Measurements from ENCODE around the gene HELLS.

HELLS gene

DNA sequence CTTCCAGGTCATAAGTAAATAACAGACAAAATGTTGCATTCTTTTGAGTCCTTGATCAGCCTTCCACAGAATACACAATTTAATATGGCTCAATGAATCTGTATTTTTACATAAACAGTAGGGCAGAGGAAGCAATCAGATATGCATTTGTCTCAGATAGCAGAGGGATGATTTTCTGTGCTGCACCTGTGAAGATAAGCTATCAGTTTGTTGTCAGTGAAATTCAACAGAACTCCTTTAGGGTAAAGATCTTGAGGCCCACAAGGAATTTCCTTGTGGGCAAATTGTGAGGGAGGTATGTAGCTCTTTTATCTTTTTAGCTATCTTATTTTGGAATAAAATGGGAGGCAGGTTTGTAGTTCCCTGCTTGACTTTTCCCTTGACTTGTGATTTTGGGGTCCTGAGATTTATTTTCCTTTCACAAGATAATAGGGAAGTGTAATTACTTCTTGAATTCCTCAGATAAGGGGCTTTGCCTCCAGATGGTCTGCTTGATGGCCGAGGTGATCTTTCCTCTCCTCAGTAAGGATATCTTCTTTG is 77.1 kb downstream of the HELLS start:
- no peak overlapping the region for H4K8ac ChIP-seq (ENCODE audit: low read depth, low read length)
- WGBS (ENCODE audit: extremely low coverage, insufficient coverage, insufficient read length): no CpG with 5 or more reads among the region's 1 CpG

DNA sequence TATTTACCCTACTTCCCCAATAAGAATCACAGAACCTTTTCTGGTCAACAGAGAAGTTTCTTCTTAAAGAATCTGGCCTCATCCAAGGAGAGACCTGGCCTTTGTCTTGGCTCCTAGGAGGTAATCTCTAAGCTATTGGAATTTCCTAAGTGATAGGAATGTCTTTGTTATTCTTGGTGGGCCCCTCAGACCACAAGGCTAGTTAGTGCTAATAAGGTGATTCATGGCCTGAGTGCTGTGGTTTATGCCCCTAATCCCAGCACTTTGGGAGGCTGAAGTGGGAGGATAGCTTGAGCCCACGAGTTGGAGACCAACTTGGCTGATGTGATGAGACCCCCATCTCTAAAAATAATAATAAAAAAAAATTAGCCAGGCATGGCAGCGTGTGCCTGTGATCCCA is 78.0 kb downstream of the HELLS start:
- Histone ChIP-seq H2BK5ac (ENCODE audit: low read depth, low read length, poor library complexity) (peak overlapping the region; percentile 64), H3K9me3 (ENCODE audit: insufficient read depth, low read depth, low read length) (peaks cover 6% of the 10 kb centered on the region), H3K79me1 (ENCODE audit: low read length) (peaks cover 12% of the 10 kb centered on the region), H3K23ac (ENCODE audit: low read length) (no peak overlapping the region), H4K91ac (ENCODE audit: low read depth, low read length) (no peak overlapping the region), H3K36me3 (ENCODE audit: control insufficient read depth in 1 of 2, insufficient read depth in 2 of 2, low read length in 2 of 2) (no peaks in the 10 kb centered on the region), H3K4me3 (ENCODE audit: low read depth, low read length) (no peak overlapping the region), H3K9ac (ENCODE audit: low read length) (no peak overlapping the region), H2AK5ac (ENCODE audit: low read length) (no peak overlapping the region), H2AFZ (ENCODE audit: insufficient read depth, low read length, poor library complexity) (no peak overlapping the region), H3K4me2 (ENCODE audit: low read length) (no peak overlapping the region), H2BK120ac (ENCODE audit: insufficient read depth, low read length, poor library complexity) (no peak overlapping the region), H4K12ac (ENCODE audit: low read depth, low read length) (no peak overlapping the region), H3K79me2 (ENCODE audit: control insufficient read depth, insufficient read depth, low read length, poor library complexity) (no peaks in the 10 kb centered on the region), H2BK12ac (ENCODE audit: low read length) (no peak overlapping the region), H3K4ac (ENCODE audit: low read depth, low read length) (no peak overlapping the region), H3K14ac (ENCODE audit: low read length) (no peak overlapping the region), H3K4me1 (ENCODE audit: control insufficient read depth in 1 of 2, insufficient read depth in 2 of 2, low read length in 2 of 2) (peaks cover 8 to 12% of the 10 kb centered on the region in 2 experiments), H3K27ac (ENCODE audit: low read depth, low read length) (peak overlapping the region; percentile 51), H3K18ac (ENCODE audit: low read length) (no peak overlapping the region), H3K27me3 (ENCODE audit: insufficient read depth, low read length) (no peaks in the 10 kb centered on the region), H4K8ac (ENCODE audit: low read depth, low read length) (no peak overlapping the region)
- DNase-seq: no peak
- WGBS (ENCODE audit: extremely low coverage, insufficient coverage, insufficient read length): no CpG with 5 or more reads among the region's 2 CpGs

More for the DNA sequence above, 77.1 kb downstream of the HELLS start:
- Histone ChIP-seq H2BK5ac (ENCODE audit: low read depth, low read length, poor library complexity) (no peak overlapping the region), H4K12ac (ENCODE audit: low read depth, low read length) (no peak overlapping the region), H3K23ac (ENCODE audit: low read length) (no peak overlapping the region), H3K4ac (ENCODE audit: low read depth, low read length) (no peak overlapping the region), H3K14ac (ENCODE audit: low read length) (no peak overlapping the region), H2BK12ac (ENCODE audit: low read length) (no peak overlapping the region), H2BK120ac (ENCODE audit: insufficient read depth, low read length, poor library complexity) (peak overlapping the region; percentile 11), H4K91ac (ENCODE audit: low read depth, low read length) (no peak overlapping the region), H3K4me1 (ENCODE audit: control insufficient read depth in 1 of 2, insufficient read depth in 2 of 2, low read length in 2 of 2) (peaks cover 6 to 12% of the 10 kb centered on the region in 2 experiments), H3K18ac (ENCODE audit: low read length) (no peak overlapping the region), H3K9ac (ENCODE audit: low read length) (no peak overlapping the region), H3K79me1 (ENCODE audit: low read length) (peaks cover 9% of the 10 kb centered on the region), H3K36me3 (ENCODE audit: control insufficient read depth in 1 of 2, insufficient read depth in 2 of 2, low read length in 2 of 2) (no peaks in the 10 kb centered on the region), H3K9me3 (ENCODE audit: insufficient read depth, low read depth, low read length) (peaks cover 6% of the 10 kb centered on the region), H3K27me3 (ENCODE audit: insufficient read depth, low read length) (no peaks in the 10 kb centered on the region), H3K4me2 (ENCODE audit: low read length) (no peak overlapping the region), H3K27ac (ENCODE audit: low read depth, low read length) (no peak overlapping the region), H3K79me2 (ENCODE audit: control insufficient read depth, insufficient read depth, low read length, poor library complexity) (no peaks in the 10 kb centered on the region), H3K4me3 (ENCODE audit: low read depth, low read length) (no peak overlapping the region), H2AK5ac (ENCODE audit: low read length) (no peak overlapping the region), H2AFZ (ENCODE audit: insufficient read depth, low read length, poor library complexity) (no peak overlapping the region)
- DNase-seq: peak in 1 of 2 donors; percentile 33

DNA sequence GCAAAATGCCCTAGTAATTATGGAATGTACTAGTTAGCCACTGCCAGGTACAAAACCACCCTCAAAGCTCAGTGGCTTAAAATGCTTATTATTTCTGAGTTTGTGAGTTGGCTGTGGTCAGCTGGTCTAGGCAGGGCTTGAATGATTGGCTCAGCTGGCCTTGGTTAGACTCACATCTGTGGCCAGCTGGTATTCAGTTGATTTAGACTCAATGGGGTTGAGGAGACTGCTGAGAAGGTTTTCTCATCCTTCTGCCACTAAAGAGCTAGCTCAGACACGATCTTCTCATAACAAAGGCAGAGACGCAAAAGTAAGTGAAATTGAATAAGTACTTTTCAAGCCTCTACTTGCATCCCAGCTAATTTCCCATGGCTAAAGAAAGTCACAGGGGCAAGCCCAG is 80.9 kb downstream of the HELLS start:
- peak overlapping the region; percentile 95 for H2BK12ac ChIP-seq (ENCODE audit: low read length)
- peak overlapping the region; percentile 56 for H2BK5ac ChIP-seq (ENCODE audit: low read depth, low read length, poor library complexity)
- H3K27me3 ChIP-seq (ENCODE audit: insufficient read depth, low read length): no peaks in the 10 kb centered on the region
- no peak overlapping the region for H4K12ac ChIP-seq (ENCODE audit: low read depth, low read length)
- H2BK120ac ChIP-seq (ENCODE audit: insufficient read depth, low read length, poor library complexity): peak overlapping the region; percentile 91
- H3K27ac ChIP-seq (ENCODE audit: low read depth, low read length): no peak overlapping the region
- no peak overlapping the region for H2AFZ ChIP-seq (ENCODE audit: insufficient read depth, low read length, poor library complexity)
- H4K8ac ChIP-seq (ENCODE audit: low read depth, low read length): peak overlapping the region; percentile 28
- H3K4me2 ChIP-seq (ENCODE audit: low read length): no peak overlapping the region
- no peak overlapping the region for H3K4ac ChIP-seq (ENCODE audit: low read depth, low read length)
- H3K9ac ChIP-seq (ENCODE audit: low read length): no peak overlapping the region
- no peak overlapping the region for H3K18ac ChIP-seq (ENCODE audit: low read length)
- H2AK5ac ChIP-seq (ENCODE audit: low read length): peak overlapping the region; percentile 69
- H3K23ac ChIP-seq (ENCODE audit: low read length): no peak overlapping the region
- H3K79me1 ChIP-seq (ENCODE audit: low read length): peaks cover 12% of the 10 kb centered on the region
- H3K9me3 ChIP-seq (ENCODE audit: insufficient read depth, low read depth, low read length): peaks cover 6% of the 10 kb centered on the region
- no peak overlapping the region for H4K91ac ChIP-seq (ENCODE audit: low read depth, low read length)
- H3K4me3 ChIP-seq (ENCODE audit: low read depth, low read length): no peak overlapping the region
- no peak for DNase-seq
- no CpG with 5 or more reads among the region's 2 CpGs for WGBS (ENCODE audit: extremely low coverage, insufficient coverage, insufficient read length)
- peaks cover 8 to 12% of the 10 kb centered on the region in 2 experiments for H3K4me1 ChIP-seq (ENCODE audit: control insufficient read depth in 1 of 2, insufficient read depth in 2 of 2, low read length in 2 of 2)
- peak overlapping the region; percentile 70 for H3K14ac ChIP-seq (ENCODE audit: low read length)
- no peaks in the 10 kb centered on the region for H3K36me3 ChIP-seq (ENCODE audit: control insufficient read depth in 1 of 2, insufficient read depth in 2 of 2, low read length in 2 of 2)
- no peaks in the 10 kb centered on the region for H3K79me2 ChIP-seq (ENCODE audit: control insufficient read depth, insufficient read depth, low read length, poor library complexity)

DNA sequence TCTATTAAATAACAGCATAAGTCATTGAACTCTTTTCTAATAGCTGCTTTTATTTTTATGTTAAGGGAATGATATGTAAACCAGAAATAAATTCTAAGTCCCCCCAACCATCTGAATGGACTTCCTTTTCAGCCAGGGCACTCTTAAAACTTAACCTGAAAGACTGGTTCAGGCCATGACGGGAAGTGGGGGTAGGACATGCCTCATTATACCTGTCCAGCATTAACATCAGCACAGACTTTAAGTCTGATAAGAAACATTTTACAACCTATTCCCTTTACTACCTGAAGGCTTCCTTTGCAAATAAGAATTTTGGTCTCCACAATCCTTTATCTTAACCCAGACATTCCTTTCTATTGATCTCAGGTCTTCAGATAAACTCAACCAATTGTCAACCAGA is 81.9 kb downstream of the HELLS start:
- Histone ChIP-seq H3K4me1 (ENCODE audit: control insufficient read depth in 1 of 2, insufficient read depth in 2 of 2, low read length in 2 of 2) (peaks cover 8 to 12% of the 10 kb centered on the region in 2 experiments), H3K79me1 (ENCODE audit: low read length) (peaks cover 12% of the 10 kb centered on the region), H2BK5ac (ENCODE audit: low read depth, low read length, poor library complexity) (no peak overlapping the region), H3K79me2 (ENCODE audit: control insufficient read depth, insufficient read depth, low read length, poor library complexity) (no peaks in the 10 kb centered on the region), H3K4me2 (ENCODE audit: low read length) (no peak overlapping the region), H4K12ac (ENCODE audit: low read depth, low read length) (no peak overlapping the region), H3K4me3 (ENCODE audit: low read depth, low read length) (no peak overlapping the region), H2BK120ac (ENCODE audit: insufficient read depth, low read length, poor library complexity) (no peak overlapping the region), H2AK5ac (ENCODE audit: low read length) (no peak overlapping the region), H2AFZ (ENCODE audit: insufficient read depth, low read length, poor library complexity) (no peak overlapping the region), H3K9ac (ENCODE audit: low read length) (no peak overlapping the region), H4K91ac (ENCODE audit: low read depth, low read length) (no peak overlapping the region), H3K18ac (ENCODE audit: low read length) (no peak overlapping the region), H3K27ac (ENCODE audit: low read depth, low read length) (peak overlapping the region; percentile 73), H3K27me3 (ENCODE audit: insufficient read depth, low read length) (no peaks in the 10 kb centered on the region), H3K9me3 (ENCODE audit: insufficient read depth, low read depth, low read length) (peaks cover 6% of the 10 kb centered on the region), H2BK12ac (ENCODE audit: low read length) (no peak overlapping the region), H3K23ac (ENCODE audit: low read length) (no peak overlapping the region), H3K36me3 (ENCODE audit: control insufficient read depth in 1 of 2, insufficient read depth in 2 of 2, low read length in 2 of 2) (no peaks in the 10 kb centered on the region), H4K8ac (ENCODE audit: low read depth, low read length) (no peak overlapping the region), H3K4ac (ENCODE audit: low read depth, low read length) (no peak overlapping the region), H3K14ac (ENCODE audit: low read length) (no peak overlapping the region)
- DNase-seq: no peak
- WGBS (ENCODE audit: extremely low coverage, insufficient coverage, insufficient read length): no CpG with 5 or more reads among the region's 1 CpG
